ENCODE data around the gene GNG3.

GRCh38 chr11:62678433-62678769 is 29.1 kb upstream of the GNG3 start:
- TF ChIP-seq REST (IDR thresholded peaks at IDR 0.05; ENCODE audit: low read depth) = no peak
- no peak for TF ChIP-seq NFIC (IDR thresholded peaks at IDR 0.05)
- TF ChIP-seq YY1 (IDR thresholded peaks at IDR 0.05; ENCODE audit: low read depth) = no peak
- no peak for TF ChIP-seq CEBPB (IDR thresholded peaks at IDR 0.05)
- TF ChIP-seq RAD21 (IDR thresholded peaks at IDR 0.05; ENCODE audit: low read depth) = no peak
- TF ChIP-seq TAF1 (IDR thresholded peaks at IDR 0.05; ENCODE audit: low read depth) = no peak
- TF ChIP-seq EGR1 (IDR thresholded peaks at IDR 0.05) = no peak
- TF ChIP-seq USF1 (IDR thresholded peaks at IDR 0.05) = no peak
